GM18870 (cell line): ENCODE data around the gene P2RY6.

Experiments
- ATAC-seq: cut with Tn5 transposase; IDR thresholded peaks from one replicate; pipeline ENCODE4 v1.9.1; 2021; ENCODE audit warnings: moderate library complexity; ENCODE audit not compliant: unreplicated experiment

Gene P2RY6

GRCh38 chr11:73275381-73275750 is 3.2 kb downstream of the P2RY6 start:
- no peak for ATAC-seq

- no peak for ATAC-seq
Observed at GRCh38 chr11:73277467-73277866, 5.3 kb downstream of the P2RY6 start.

GRCh38 chr11:73280626-73281025 is 8.5 kb downstream of the P2RY6 start:
- ATAC-seq = no peak

DNA sequence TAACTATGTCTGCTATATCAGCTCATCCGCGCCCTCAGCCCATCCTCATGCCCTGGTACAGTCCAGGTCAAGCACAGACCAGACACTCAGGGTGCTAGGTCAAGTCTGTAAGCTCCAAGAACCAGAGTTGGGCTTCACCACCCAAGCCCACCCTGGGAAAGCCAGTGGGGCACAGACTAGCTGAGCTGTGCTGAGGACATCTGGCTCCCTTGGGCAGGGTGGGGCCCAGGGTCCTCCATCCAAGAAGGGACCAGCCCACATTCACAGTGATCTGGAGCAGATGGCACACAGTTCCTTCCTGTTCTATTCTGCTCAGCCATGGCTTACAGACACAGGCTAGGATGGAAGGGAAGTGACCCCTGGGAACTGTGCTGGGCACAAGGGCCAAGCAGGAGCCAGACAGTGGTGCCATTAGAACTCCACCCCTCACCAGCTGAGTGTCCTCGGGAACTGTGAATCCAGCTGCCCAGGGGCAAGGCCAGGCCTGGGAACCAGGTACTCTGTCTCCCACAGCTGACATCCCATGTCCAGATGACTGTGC is 9.1 kb downstream of the P2RY6 start:
- no peak for ATAC-seq

DNA sequence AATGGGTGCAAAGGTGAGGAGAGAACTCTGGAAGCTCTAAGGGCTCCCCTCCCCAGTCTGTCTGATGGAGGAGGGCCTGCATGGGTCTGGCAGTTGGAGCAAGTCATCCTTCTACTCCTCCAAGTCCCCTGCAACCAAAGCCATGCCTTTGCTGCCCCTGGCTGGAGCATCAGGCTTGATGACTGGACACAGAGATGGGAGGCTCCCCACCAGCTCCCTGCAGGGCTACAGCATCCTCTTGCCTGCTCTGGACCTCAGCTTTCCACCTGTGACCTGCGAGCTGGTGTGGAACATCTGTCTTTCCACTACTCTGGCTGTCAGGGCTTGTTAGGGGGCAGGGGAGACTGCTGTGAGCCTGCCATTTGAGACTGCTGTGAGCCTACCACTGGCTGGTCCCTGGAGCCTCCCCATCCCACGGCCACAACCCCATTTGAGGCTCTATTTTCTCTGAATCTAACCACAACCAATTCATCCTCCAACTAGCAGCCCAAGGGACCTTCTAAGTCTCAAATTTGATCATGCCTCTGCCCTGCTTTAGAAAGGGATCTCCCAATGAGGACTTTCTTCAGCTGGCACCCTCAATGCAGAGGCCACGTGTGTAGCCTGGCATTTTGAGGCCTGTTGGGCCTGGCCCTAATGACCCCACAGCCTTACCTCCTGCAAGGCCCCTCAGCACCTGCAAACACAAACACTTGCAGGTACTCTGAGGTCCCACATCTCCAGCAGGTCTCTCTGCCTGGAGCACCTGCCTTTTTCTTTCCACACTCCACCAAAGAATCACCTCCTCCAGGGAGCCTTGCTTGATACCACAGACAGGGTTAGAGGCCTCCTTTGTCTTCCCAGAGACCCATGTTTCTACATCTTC is 9.9 kb downstream of the P2RY6 start:
- no peak for ATAC-seq

DNA sequence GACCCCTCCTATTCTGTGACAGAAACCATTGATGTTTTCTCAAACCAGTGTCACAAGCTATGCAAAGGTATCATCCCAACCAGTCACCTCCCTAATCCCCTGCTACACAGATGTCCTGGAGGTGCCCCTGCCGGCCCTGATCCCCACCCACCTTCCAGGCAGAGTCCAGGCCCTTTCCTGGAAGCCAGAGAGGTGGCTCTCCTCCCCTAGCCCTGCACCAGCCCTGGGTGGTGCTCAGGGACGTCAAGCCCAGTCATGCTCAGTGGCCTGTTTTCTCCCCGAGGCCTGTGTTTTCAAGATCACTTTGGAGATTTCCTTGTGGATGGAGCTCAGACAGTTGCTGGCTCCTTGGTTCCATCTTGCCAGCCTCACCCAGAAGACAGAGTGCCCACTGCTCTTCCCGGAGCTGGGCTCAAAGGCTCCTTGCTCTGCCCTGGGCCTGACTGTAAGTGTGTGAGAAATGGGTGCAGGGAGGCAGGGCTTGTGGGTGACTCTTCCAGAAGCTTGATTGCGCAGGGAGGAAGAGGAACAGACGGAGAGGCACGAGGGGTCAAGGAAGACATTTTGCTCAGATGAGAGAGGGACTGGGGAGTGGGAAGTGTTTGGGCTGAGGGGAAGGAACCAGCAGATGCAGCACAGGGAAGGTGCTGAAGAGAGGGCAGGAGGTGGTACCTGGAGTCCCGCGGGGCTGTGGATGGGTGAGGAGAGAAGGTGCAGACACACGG is 11.3 kb downstream of the P2RY6 start:
- ATAC-seq = no peak

DNA sequence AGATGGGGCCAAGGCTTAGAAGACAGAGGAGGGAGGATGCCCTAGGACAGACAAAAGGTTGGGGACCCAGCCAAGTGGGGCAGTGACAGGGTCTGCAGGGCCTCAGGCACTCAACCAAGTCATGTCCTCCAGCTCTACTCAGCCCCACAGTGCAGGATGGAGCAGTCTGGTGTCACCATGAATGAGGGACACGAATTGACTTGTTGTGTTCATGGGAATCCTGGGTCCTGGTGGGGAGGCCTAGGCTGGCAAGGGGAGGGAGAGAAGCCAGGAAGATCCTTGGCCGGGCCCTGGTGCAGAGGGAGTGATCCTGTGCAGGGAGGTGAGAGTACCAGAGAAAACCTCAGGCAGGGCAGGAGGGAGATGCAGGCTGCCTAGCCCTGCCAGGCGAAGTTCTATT is 12.0 kb downstream of the P2RY6 start:
- no peak for ATAC-seq

- no peak for ATAC-seq
Observed at GRCh38 chr11:73285721-73286120, 13.6 kb downstream of the P2RY6 start.

GRCh38 chr11:73286240-73286810 is 14.2 kb downstream of the P2RY6 start:
- no peak for ATAC-seq

- ATAC-seq = no peak
Observed at GRCh38 chr11:73287400-73288101, 15.4 kb downstream of the P2RY6 start.

DNA sequence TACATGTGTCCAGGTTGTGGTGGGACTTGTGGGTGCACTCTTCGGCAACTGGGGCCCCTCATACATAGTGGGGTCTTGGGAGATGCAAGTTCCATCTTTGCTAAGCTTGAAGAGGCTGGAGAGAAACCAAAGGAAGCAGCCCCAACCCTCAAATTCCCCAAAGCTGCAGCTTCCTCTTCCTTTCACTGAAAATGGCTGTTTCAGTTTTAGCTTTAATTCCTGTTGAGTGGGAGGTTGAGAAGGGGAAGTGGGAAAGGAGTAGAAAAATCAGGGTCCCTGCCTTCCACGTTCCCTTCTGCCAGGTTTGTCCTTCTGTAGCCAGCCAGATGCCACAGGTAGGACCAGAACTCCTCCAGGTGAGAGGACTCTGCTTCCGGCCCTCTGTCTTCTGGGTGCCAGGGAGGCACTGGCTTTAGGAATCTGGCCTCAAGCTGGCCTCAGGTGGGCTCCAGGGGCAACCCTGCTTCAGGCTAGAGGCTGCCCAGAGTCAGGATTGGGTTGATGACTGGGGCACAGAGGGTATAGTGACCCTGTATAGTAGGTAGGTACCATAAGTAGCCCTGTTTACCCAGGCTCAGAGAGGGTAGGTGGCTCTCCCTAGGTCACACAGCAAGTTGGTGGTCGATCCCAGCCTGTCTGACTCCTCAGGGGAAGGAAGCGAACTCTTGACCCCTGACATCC is 16.2 kb downstream of the P2RY6 start:
- no peak for ATAC-seq

DNA sequence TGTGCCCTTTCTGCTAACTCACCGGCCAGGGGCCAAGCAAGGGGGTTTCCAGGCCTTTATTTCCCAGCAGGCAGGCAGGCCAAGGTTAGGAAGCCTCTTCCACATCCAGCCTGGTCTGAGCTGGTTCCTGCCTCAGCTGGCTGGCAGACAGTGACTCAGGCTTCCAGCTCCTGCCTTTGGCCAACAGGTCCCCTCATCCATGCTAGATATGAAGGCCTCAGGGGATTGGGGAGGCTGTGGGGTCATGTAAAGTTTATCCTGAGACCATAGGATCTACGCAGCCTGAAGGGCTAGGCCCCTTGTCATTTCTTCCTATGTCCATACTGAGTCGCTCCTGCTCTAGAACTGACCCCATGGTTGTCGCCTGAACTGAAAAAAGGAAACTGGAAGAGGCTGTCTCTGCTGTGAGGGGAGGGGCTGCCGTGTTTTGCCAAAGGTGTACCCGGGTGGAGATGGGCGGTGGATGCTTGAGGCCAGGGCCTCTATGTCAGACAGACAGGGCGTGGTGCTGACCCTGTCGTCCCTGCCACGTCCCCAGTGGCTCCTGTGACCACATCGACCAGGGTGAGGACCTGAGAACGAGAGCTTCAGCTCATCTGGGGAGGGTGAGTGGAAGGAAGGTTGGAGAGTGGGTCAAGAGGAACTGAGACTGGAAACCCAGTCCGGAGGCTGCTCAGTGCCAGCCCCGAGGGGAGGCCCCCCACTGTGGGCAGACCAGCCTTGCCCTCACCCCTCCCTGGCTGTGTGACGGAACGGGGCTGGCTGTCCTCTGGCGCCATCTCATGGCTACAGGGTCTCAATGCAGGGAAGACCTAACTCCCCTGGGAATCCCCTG is 17.0 kb downstream of the P2RY6 start:
- peak; percentile 62 for ATAC-seq

DNA sequence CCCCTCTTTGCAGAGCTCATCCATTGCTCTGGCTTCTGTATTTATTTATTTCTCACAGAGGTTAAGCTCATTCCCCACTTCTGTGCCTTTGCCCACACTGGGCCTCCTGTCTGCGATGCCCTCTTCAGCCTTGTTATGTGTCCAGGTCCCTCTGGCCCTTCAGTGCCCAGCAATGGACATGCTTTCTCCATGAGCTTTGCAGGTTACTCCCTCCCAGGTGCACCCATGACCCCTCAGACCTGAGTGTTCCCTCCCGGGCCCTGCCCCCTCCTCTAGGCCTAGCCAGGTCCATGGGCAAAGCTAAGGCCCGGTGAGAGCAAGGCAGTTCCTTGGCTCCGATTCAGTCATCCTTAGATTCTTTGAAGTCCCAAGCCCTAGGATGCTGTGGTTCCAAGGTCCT is 18.4 kb downstream of the P2RY6 start:
- no peak for ATAC-seq

- no peak for ATAC-seq
Observed at GRCh38 chr11:73291196-73291595, 19.1 kb downstream of the P2RY6 start.

GRCh38 chr11:73291781-73292524 is 19.8 kb downstream of the P2RY6 start:
- no peak for ATAC-seq

GRCh38 chr11:73292525-73292894 is 20.4 kb downstream of the P2RY6 start:
- no peak for ATAC-seq

GRCh38 chr11:73293356-73293936 is 21.3 kb downstream of the P2RY6 start:
- ATAC-seq = no peak

DNA sequence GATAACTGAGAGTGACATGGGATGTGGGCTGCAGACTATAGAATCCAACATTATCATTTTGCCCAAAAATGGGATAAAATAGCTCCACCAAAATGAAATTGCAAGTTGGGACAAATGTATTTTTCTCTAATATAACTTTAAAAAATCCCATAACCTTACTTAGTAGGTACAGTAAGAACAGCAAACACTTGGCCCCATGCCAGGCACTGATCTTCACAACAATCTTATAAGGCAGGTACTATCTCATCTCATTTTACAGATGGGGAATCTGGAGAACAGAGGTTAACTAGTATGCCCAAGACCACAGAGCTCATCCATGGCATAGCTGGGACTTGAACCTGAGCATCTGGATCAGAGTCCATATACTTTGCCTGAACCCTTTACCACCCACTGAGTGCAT is 22.5 kb downstream of the P2RY6 start:
- no peak for ATAC-seq
